GM04504 (cell line): ENCODE data around the gene RAD50.

ENCODE experiments used
- DNase-seq: peaks from one replicate; pipeline ENCODE4 v3.0.0-alpha.2; 2012; ENCODE audit warnings: low read depth

Gene RAD50

DNA sequence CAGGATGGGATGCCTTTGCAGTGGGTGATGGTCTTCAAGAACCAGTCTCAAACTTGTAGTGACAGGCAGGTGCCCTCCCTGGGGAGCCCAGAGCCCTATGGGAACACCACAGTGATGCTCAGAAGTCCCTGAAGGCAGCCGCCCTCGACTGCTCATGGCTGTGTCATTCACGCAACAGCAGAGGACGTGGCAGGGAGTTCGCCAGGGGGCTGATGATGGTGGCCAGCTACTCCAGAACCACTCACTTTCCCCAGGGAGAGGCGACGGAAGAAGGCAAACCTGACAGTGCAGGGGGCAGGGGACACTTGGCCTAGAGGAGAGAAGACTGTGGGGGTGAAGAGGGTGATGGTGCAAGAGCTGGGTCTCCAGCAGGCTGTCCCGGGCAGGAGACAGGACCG lies 105.2 kb downstream of the RAD50 start:
- DNase-seq, result no peak

DNA sequence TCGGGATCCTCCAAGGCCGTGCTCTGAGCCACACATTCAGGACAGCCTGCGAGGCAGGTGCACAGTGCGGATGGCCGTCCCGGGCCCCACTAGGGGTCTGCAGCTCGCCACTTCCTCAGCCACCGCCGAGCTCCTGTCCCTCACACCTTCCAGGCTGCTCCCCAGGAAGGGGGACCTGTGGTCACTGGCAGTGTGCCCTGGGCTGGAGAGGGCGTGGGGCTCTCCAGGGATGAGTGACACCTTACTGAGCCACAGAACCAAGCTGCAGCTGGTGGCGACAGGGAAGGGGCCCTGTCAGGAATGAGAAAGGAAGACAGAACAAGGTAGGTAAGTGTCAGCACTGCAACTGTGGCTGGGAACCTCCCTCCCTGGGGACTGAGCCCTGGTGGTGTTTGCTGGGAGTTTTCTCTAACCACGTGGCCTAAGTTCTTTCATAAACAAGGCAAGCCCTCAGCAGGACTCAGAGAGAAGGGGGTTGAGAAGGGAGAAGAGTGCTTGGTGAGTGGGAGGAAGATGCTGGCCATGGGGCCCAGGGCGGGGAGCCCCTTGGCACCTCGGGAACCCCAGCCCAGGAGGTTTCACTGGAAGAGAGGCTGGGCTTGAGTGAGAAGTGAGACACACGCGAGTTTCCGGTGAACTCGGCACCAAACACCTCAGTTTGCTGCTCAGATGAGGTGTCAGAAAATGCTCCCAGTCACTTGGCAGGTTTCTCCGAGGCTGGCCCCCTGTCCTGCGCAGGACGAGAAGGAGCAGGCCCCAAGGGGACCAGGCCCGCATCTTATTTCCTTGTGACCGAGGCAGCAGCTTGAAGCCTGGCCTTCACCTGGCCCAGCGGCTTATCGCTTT lies 106.4 kb downstream of the RAD50 start:
- no peak for DNase-seq

DNA sequence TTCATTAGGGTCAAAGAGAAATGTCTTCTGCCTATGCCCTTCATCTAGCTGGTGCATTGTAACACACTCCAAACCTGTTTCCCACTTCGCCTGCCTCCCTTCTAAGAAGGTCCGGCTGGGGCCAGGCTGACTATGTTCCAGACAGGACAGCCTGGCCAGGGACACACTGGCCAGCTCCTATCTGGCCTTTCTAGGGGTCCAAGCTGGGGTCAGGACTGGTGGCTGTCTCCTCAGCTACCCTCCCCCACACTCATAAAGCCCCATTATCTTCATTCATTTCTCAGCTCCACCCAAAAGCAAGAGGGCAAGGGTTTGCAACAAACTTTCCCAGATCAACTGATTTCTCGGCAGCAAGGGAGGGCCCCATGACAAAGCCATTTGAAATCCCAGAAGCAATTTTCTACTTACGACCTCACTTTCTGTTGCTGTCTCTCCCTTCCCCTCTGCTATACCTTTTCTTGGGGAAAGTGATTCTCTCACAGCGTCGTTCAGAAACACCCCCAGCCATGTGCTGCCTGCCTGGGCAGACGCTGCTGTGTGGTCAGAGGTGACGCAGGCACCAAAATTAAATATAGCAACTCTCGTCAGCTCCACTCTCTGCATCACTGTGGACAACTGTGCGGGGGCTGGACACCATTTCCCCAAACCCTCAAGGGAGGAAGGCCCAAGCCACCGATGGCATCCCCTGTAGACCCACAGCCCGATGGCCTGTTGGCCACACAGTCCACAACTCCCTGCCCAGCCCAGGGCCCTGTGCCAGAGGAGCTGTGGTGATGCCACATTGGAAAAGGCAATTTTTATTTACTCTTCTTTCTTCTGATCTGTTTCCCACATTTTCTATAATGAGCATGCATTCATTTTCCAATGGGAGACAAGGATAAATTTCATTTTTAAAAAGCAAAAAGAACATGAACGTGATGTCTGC lies 107.3 kb downstream of the RAD50 start:
- no peak for DNase-seq

DNA sequence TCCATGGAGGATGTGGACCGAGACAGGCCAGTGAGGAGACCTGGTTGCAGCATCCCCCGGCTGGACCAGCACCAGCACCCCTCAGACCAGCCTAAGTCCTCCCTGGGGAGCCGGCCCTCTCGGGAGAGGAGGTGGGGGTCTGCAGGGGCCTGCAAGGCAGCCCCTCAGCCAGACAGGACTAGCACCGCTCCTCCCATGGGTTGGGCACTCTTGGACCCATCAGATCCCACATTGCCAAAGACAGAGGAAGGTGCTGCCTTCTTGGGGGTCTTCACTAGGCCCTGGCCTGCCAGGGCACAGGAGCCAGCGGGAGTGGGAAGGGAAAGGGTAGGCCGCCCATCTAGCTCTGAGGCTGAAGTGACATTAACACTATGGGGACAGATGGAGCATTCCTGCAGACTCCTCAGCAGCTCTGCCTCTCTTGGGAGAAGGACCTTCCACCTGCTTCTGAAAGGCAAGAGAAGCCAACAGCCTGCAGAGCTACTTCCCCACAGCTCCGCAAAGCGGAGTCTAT lies 108.0 kb downstream of the RAD50 start:
- no peak for DNase-seq

DNA sequence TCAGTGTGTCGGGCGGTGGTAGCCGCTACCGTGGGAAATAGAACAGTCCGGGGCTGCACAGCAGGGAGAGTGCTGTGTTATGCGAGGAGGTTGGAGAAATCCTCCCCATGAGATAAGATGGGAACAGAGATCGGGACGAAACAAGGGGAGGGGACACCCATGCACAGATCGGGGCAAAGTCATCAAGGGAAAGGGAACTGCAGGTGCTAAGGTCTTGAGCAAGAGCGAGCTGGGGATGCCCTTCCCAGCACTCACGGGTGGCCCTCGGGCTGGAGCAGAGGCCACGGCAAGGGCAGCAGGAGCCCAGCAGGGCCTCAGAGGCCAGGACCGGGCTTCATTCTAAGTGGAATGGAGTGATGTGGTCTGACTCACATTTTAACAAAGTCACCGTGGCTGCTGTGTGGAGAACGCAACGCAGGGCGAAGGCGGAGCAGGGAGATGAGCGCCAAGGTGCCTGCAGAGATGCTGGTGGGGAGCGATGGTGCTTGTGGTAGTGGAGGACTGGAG lies 108.8 kb downstream of the RAD50 start:
- no peak for DNase-seq

DNA sequence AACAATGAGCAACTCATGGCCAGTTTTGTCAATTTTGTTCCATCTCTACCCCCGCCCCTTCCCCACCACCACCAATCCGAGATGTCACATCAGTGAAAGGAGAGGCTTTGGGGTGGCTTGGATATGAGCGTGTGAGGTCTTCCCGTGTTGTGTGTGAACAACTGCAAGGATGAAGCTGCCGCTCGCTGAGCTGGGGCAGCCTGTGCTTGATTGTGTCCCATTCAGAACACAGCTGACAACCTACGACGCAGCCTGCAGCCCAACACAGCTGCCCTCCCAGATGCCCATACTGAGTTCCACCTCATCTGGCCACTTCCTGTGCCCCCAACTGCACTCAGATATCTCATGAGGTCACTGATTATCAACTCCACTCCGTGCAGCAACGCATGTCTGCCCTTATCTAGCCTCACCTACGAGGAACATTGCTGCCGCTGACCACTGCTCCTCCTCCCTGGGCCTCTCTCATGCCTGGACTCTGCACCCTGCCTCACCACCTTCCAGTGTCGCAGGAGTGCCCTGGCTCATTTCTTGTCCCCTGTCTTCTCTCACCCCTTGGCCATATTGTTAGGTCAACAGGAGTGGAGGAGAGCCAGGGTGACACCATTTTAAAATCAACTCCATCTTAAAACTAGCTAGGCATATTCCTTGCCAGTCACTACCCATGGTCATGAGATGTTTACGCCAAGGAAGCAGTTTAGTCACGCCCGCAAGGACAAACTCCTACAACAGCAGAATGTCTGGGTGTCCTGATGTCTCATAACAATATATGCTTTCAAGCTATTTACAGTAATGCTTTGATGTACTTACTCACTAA lies 109.7 kb downstream of the RAD50 start:
- DNase-seq, result no peak

DNA sequence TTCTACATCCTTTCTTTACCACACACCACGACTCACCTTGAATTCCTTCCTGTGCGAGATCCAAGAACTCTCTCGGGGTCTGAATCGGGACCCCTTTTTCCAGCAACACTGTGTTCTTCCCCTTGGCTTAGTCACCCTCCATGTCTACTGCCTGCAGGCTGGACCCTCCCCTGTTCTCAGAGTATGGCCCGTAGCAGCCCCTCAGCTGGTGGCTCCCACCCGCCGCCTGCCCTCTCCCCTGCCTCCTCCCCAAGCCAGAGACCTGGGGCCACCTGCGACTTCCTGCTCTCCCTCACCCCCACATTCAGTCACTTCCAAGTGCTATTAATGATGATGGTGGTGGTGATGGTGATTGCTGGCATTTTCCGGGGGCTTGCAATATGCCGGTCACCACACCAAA lies 110.5 kb downstream of the RAD50 start:
- no peak for DNase-seq

DNA sequence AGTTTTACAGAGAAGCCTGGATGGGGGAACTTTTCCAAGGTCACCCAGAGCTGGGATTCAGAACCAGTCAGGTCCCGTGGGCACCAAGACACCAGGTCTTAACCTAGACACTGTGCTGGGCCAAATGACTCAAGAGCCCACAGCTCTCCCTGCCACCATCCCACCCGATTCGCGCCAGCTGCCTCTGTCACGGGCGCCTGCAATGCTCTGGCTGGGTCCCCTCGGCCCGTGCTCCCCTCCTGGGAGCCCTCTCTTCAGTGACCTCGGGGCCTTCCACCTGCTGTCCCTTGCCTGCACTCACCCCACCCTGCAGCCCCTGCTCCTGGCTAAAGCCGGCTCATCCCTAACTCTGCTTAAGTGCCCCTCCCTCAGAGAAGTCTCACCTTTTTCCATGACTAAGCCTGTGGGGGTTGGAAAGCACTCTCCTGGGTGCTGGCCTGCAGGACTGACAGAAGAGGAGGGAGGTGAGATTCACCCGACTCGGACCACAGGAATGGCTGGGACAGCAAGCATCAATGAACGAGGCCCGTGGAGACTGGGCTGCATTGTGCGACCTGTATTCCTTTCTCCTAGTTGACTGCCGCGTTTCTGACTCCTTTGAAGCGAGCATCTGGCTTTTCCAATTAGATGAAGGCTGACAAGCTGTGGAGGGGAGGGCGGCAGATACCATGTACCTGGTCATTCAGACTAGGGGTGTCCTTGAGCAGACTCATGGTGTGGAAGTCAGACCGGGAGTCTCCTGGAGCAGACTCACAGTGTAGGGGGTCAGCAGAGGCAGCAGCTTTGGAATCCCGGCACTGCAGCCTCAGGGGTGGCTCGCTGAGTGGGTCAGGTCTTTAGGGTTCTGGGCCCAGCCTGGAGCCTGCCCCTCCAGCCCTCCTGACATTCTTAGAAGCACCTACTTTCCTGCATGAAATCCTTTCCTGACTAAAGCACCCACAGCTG lies 111.3 kb downstream of the RAD50 start:
- DNase-seq, result no peak

DNA sequence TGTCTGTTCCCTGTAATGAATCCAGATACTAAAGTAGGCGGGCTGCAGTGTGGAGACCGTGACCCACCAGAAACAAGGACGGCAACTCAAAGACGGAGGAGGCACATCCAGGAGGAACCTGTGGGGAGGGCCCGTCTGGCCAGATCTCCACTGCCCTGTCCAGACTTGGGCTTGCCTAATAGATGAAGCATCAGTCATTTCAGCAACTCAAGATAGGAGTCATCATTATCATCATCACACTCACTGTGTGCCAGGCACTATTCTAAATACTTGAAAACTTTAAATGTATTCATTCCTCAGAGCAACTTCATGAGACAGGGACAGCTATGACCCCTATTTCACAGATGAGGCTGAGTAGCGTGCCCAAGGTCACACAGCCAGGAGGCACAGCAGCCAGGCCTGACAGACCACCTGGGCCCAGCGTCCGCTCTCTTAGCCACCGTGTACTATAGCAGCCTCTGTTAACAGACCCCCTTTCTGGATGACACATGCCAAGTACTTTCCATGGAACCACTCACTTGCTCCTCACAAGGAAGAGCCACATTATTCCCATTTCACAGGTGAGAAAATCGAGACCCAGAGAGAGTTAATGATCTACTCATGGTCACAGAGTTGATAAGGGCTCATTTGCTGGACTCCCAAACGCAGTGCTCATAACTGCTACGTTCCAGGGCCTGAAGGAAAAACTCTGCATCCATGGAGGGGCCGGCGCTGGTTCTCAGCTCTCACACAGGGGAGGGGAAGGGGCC lies 112.1 kb downstream of the RAD50 start:
- no peak for DNase-seq

DNA sequence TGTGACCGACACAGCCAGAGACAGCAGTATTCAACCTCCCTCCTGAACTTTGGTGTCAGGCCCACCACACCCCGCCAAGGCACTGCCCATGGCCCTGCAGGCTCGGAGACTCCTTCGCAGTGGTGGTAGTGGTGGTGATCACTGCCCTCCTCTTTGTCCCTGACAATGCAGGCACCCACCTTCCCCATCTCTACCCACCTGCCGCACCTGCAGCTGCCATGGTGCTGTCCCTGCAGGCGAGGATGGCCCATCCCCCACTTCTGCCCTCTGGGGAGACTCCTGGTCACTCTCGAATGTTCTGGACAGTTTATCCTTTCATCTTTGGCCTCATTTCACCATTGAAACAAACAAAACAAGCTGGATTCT lies 112.7 kb downstream of the RAD50 start:
- DNase-seq, result no peak

DNA sequence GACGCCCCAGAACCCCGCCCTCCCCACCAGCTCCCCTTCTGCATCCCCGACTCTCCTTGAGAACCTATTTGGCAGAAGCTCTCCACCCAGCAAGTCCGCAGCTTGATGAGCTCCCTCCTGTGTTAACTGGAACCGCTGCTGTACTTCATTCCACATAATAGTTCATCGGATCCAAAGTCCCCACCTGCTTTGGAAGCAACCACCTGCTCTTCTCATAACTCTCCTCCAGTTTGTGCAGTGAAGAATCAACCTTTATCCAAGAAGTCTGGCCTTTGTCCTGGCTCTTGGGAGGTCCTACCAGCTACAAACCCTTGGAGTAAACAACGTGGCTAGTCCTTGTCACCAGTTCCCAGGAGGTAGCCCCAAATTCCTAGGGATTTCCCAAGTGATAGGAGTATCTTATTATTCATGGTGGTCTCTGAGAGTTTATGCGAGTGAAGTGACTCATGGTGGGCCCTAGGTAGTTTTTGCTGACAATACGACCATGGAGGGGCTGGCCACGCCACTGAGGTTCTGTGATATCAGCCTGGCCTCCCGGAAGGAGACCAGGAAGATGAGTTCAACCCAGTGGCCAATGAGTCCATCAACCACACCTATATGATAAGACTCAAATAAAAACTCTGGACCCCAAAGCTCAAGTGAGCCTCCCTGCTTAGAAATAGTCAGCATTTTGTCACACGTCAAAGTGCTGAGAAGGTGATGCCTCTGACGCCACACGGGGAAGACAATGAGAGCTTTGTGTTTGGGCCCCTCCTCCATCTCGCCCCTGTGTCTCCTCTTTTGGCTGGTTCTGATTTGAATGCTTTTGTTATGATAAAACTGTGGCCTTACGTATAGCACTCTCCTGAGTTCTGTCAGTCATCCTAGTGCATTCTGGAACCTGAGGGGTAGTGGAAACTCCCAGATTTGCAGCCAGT lies 113.4 kb downstream of the RAD50 start:
- no peak for DNase-seq

DNA sequence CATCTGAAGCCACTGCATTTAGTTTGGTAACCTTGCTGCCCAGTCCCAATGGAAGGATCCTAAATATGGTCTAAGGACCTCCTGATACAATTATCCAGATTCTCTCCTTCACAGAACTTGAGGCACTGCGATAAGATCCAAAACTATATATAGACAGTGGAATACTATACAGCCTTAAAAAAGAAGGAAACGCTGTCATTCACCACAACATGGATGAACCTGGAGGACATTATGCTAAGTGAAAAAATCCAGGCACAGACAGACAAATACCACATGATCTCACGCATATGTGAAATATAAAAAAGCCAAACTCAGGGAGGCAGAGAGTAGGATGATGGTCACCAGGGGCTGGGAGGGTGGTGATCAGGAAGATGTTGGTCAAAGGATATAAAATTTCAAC lies 114.2 kb downstream of the RAD50 start:
- DNase-seq, result no peak

DNA sequence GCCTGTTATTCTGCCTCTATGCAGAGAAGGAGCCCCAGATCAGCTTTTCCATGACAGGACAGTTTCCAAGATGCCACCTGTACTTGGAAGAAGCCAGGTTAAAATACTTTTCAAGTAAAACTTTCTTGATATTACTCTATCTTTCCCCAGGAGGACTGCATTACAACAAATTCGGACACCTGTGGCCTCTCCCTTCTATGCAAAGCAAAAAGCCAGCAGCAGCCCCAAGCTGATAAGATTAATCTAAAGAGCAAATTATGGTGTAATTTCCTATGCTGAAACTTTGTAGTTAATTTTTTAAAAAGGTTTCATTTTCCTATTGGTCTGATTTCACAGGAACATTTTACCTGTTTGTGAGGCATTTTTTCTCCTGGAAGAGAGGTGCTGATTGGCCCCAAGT lies 116.7 kb downstream of the RAD50 start:
- no peak for DNase-seq

DNA sequence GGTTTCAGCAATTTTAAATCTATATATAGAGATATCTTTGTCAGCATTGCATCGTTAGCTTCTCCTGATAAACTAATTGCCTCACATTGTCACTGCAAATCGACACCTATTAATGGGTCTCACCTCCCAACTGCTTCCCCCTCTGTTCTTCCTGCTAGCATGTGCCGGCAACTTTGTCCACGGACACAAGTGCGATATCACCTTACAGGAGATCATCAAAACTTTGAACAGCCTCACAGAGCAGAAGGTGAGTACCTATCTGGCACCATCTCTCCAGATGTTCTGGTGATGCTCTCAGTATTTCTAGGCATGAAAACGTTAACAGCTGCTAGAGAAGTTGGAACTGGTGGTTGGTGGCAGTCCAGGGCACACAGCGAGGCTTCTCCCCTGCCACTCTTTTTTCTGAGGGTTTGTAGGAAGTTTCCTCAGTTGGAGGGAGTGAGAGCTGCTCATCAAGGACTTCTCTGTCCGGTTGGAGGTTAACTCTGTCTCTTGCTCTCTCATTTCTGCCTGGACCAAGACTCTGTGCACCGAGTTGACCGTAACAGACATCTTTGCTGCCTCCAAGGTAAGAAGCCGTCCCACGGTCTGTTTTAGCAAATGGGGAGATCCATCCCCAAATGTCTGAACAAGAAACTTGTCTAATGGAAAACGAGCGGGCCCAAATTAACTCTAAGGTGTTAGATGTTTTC lies 117.3 kb downstream of the RAD50 start, which contains the start of gene IL4:
TSS of gene IL4 (plus strand) at position 51 of the 692 bp plus-strand sequence. CDS start at position 113, 62 bp downstream.
- no peak for DNase-seq

DNA sequence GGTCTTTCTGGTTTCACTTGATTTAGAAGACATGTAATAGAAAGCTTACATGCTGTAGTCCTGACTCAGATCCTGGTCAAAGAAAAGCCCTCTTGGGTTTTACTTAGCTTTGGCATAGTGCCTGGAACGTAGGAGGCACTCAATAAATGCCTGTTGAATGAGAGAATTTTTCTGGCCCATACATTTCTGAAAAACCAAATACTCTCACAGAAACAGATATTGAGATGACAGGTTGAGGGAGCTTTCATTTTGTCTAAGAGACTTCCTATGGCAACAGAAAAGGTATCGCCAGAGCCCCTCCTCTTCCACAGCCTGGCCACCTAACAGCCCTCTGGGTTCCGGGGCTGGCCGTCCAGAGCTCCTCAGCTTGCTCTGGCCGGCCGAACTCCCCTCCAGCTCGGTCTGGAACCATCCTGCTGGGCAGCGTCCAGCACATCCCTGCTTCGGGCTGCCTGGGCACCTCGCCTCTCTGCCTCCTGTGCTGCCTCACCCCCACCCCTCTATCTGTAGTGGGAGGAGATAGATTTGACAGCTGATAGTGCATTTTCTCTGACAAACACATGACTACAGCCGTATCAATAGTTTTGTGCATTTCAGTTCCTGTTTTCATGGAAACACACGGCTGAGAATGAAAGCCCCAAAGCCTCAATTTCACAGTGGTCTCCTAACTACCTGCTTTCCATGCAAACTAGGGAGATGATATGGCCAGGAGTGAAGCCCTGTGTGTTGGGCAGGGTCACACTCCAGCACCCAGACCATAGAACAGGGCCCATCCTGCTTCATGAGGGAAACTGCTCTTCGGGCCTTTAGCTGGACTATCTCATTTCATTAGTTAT lies 118.1 kb downstream of the RAD50 start:
- DNase-seq, result peak; percentile 93

DNA sequence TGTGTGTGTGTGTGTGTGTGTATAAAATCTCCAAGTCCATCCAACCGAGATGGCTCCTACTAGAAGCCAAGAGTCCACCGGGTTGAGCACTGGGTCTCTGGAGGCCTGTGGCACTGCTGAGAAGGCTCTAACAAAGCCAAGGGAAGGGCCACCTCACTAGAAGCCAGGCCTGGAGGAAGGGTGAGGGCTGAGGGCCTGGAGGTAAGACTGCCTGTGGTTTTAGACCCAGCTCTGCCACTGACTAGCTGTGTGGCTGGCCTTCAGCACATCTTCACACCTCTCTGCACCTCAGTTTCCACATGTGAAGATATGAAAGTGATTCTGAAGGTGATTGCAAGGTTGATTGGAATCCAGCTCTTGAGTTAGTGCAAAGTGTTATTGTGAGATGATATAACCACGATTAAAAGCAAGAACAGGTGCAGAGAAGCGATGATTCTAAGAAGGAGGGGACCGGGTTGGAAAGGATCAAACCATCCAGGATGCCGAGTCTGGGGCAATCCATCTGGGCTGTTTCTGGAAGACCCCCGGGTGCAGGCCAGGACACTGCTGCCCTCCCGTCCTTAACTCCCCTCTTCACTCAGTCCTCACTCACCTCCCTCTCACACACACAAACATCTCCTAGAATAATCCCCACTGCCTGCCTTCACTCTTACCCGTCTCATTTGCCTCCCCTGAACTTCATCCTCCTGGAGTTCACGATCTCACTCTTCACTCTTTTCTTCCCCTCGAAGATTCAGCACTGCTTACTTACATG lies 119.3 kb downstream of the RAD50 start:
- no peak for DNase-seq
